ENCODE data around the gene RNF166. TPM values are rescaled to one million over a fixed set of nuclear protein-coding genes. Genes with fewer than 3 reads are reported as not detected.

The RNF166 gene
- total RNA-seq (10 to 100 TPM in 4 of 6 donors, 1 to 10 TPM in 2; 9.7 to 18.0 (median 10.9) TPM), polyA plus RNA-seq (10 to 100 TPM; 23.4 to 40.9 TPM)

GRCh38 chr16:88706229-88706964, at the start of gene RNF166, which contains the start of gene CTU2:
Gene RNF166 (minus strand): TSS chr16:88706408. CDS start chr16:88706325, 83 bp downstream.
Gene CTU2 (plus strand): TSS chr16:88706503. CDS start chr16:88706531, 28 bp downstream.
- no peaks in the 10 kb centered on the region for H3K9me3 ChIP-seq
- H3K27ac ChIP-seq = peak within 1 kb of the TSS; percentile 62 to 73 (median 68)
- H3K4me1 ChIP-seq = peaks cover 0 to 15% (median 4%) of the 10 kb centered on the region in 3 donors
- FAIRE-seq = no peak
- intact Hi-C loops (cut with DNase I) = no loop called here
- H3K27me3 ChIP-seq = no peaks in the 10 kb centered on the region
- 0% methylated on average over 40 to 86 of the region's 86 CpGs for WGBS, 2 donors
- TF ChIP-seq CTCF (IDR thresholded peaks at IDR 0.05) = no peak
- ATAC-seq = peak; percentile 85 to 97 (median 92)
- H3K36me3 ChIP-seq = no peaks in the 10 kb centered on the region
- peak within 1 kb of the TSS; percentile 93 to 100 (median 100) for H3K4me3 ChIP-seq
- DNase-seq = peak; percentile 87 to 98 (median 92)

DNA sequence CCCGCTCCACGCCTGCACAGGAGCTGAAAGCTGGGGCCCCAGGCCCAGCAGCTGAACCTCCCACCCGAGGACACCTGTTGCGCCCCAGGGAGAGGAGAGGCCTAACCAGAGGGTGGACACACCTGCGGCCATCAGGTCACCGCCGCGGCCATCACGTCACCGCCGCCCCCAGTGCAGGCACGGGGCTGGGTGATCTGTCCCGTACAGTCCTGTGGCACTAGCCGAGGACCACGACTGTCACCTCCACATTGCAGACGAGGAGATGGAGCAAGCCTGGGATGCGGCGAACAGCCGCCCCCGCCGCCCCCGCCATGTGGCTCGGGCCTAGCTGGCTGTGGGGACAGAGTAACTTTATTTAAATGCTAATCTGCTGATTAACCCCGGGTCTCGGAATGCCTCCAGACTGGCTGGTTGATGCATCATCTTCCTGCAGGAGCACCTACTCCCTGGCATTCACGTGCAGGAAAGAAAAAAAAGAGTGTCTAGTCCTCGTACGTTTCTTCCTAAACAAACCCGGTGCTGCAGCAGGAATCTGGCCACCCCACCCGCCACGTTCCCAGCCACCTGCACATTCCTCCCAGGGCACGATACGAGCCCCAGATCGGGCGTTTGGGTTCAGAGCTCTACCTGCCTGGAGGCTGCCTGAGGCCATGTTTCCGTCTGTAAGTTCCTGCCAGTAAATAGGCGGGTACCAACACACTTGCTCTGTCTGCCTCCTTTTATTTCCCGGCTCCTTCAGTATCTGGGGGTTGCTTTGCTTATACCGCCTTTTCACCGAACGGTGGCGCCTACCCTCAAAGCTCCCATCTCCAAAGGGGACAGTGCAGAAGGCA, 48.9 kb upstream of the RNF166 start:
- Histone ChIP-seq H3K27me3 (no peaks in the 10 kb centered on the region), H3K4me3 (no peak overlapping the region), H3K36me3 (no peaks in the 10 kb centered on the region), H3K9me3 (no peaks in the 10 kb centered on the region), H3K4me1 (no peaks in the 10 kb centered on the region), H3K27ac (no peak overlapping the region)
- ATAC-seq = peak in 3 of 4 donors; percentile 29 to 63 (median 52)
- TF ChIP-seq CTCF (IDR thresholded peaks at IDR 0.05) = no peak
- no peak for FAIRE-seq
- no peak for DNase-seq
- WGBS, 2 donors = 58 to 73% methylated on average over 42 of the region's 42 CpGs
- intact Hi-C loops (cut with DNase I) = no loop called here

DNA sequence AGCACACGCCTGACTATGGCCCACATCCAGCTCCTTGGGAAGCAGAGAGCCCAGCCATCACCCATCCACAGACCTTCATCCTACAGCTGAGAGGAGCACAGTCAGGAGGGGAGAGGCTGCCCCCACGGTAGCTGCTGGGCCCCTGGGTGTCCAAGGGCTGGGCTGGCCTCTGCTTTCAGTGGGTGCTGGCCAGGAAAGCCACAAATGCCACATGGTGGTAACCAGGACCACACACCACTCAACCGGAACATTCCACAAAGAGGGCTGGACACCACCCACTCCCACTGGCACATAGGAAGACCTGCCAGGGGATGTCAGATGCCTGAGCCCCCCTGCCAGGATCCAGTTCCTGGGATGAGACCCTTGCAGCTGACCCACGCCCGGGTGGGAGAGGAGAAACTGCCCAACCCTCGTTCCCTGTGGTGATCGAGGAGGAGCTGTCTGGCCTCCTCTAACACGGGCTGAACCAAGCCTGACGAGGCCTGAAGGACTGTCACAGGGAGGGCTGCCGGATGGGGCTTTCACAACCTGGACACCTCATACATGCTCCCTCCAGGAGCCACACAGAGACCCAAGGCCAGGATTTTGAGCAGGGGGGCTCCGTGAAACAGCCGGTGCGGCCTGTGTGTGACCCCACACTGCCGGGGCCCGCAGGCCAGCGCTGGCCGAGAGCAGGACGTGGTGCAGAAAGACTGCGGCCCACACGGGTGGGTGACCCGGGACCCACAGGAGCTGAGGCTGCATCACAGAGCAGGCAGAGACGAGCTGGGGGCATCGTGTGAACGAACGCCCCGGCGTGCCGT, 48.1 kb upstream of the RNF166 start:
- TF ChIP-seq CTCF (IDR thresholded peaks at IDR 0.05) = no peak
- ATAC-seq = no peak
- Histone ChIP-seq H3K27me3 (no peaks in the 10 kb centered on the region), H3K27ac (no peak overlapping the region), H3K4me1 (no peaks in the 10 kb centered on the region), H3K9me3 (no peaks in the 10 kb centered on the region), H3K4me3 (no peak overlapping the region), H3K36me3 (no peaks in the 10 kb centered on the region)
- 85 to 92% methylated on average over 28 of the region's 28 CpGs for WGBS, 2 donors
- intact Hi-C loops (cut with DNase I) = no loop called here
- FAIRE-seq = no peak
- no peak for DNase-seq

DNA sequence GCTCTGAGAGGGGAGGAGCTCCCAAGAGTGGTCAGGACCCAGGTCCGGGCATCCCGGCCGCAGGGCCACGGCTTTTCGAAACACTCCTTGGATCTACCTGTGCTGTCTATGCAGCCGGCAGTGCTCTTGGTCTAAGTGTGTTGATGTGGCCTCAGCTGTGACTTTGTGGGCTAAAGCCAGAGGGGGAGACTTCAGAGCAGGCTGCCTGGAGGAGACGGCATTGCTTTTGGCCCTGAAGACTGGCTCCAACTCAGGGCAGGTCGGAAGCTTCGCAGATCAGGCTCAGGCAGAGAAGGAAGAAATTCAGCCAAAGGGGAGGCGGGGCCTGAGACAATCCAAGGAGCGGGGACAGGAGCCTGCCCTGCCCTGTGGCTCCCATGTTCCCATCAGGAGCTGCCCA, 47.4 kb upstream of the RNF166 start:
- ATAC-seq (no peak), DNase-seq (no peak), FAIRE-seq (no peak)
- Histone ChIP-seq H3K27me3 (no peaks in the 10 kb centered on the region), H3K36me3 (no peaks in the 10 kb centered on the region), H3K4me1 (no peaks in the 10 kb centered on the region), H3K9me3 (no peaks in the 10 kb centered on the region), H3K27ac (no peak overlapping the region), H3K4me3 (no peak overlapping the region)
- intact Hi-C loops (cut with DNase I) = no loop called here
- 71 to 87% methylated on average over 11 of the region's 11 CpGs for WGBS, 2 donors
- no peak for TF ChIP-seq CTCF (IDR thresholded peaks at IDR 0.05)

Measured in pancreas (tissue), 10 donors.